GM12878 (cell line): ENCODE data around the gene TAF10. TPM values are rescaled to one million over a fixed set of nuclear protein-coding genes. Genes with fewer than 3 reads are reported as not detected.

Source experiments
- ATAC-seq: fragments of 200-7000 bp; cut with Tn5 transposase; 3 replicates; pipeline ENCODE4 v1.9.1; 2020; ENCODE audit warnings: mild to moderate bottlenecking, moderate library complexity
- BruUV-seq: library from RNA; stranded (reverse); fragments of 400-500 nt; replicated peaks from 2 replicates; lab custom pipeline; 2021; lab: Mats Ljungman, UMichigan
- CTCF ChIA-PET: fragments of 300-600 bp; sonication (Branson Sonifier 250); formaldehyde crosslinking; extraction: SDS; loops from one replicate; lab custom pipeline; 2021; ENCODE audit warnings: inconsistent platforms; lab: Yijun Ruan, JAX
- POLR2A ChIA-PET: fragments of 350-600 bp; formaldehyde crosslinking; extraction: SDS; loops from one replicate; lab custom pipeline; 2021; ENCODE audit warnings: inconsistent platforms; lab: Charles Lee
- RAD21 ChIA-PET: fragments of 300-600 bp; sonication (Branson Sonifier 250); formaldehyde crosslinking; loops from one replicate; lab custom pipeline; 2023; ENCODE audit warnings: antibody characterized with exemption; ENCODE audit not compliant: unreplicated experiment; lab: Charles Lee
- SMC1A ChIA-PET: fragments of 300-600 bp; sonication (Branson Sonifier 250); formaldehyde crosslinking; loops from one replicate; lab custom pipeline; 2023; ENCODE audit not compliant: unreplicated experiment, uncharacterized antibody; lab: Charles Lee
- DNase-seq: peaks from one replicate; pipeline ENCODE4 v3.0.0-alpha.2; 2011; ENCODE audit warnings: low read depth, low spot score
- FAIRE-seq: peaks from 3 replicates; lab custom pipeline; 2011; peaks lifted over from hg19 to GRCh38; lab: Jason Lieb, UNC
- H2AFZ ChIP-seq: 2 replicates; pipeline ENCODE4 v1.6.0; 2011; ENCODE audit warnings: low read depth, low read length, control low read depth; ENCODE audit not compliant: control insufficient read depth
- H3K27ac ChIP-seq: 2 replicates; pipeline ENCODE4 v1.5.1; 2011; ENCODE audit warnings: control low read depth; ENCODE audit not compliant: control insufficient read depth, insufficient read depth
- H3K27me3 ChIP-seq, 2 experiments: replicated peaks in 1 of 2; 2 replicates each; pipeline versions ENCODE4 v1.6.0 to v1.6.1; 2011; ENCODE audit warnings: low read length in 1 of 2; ENCODE audit not compliant: control insufficient read depth in 2 of 2, insufficient read depth in 2 of 2
- H3K36me3 ChIP-seq, 2 experiments: 2 replicates each; pipeline ENCODE4 v1.5.1; 2011; ENCODE audit warnings: low read length in 1 of 2; ENCODE audit not compliant: control insufficient read depth in 2 of 2, insufficient read depth in 2 of 2
- H3K4me1 ChIP-seq: 2 replicates; pipeline ENCODE4 v1.6.1; 2011; ENCODE audit warnings: mild to moderate bottlenecking, low read length, moderate library complexity, mixed read lengths; ENCODE audit not compliant: control insufficient read depth, insufficient read depth
- H3K4me2 ChIP-seq: 2 replicates; pipeline ENCODE4 v1.6.0; 2011; ENCODE audit warnings: control low read depth; ENCODE audit not compliant: control insufficient read depth, insufficient read depth
- H3K4me3 ChIP-seq: fragments of 200-600 bp; sonication (generic); 2 replicates; pipeline ENCODE4 v1.5.1; 2016
- H3K79me2 ChIP-seq: 2 replicates; pipeline ENCODE4 v1.6.0; 2011; ENCODE audit warnings: low read length; ENCODE audit not compliant: control insufficient read depth, insufficient read depth
- H3K9ac ChIP-seq: 2 replicates; pipeline ENCODE4 v1.8.0; 2011; ENCODE audit warnings: low read length, control low read depth, mixed read lengths; ENCODE audit not compliant: control insufficient read depth, insufficient read depth
- H3K9me3 ChIP-seq: replicated peaks from 3 replicates; pipeline ENCODE4 v1.5.1; 2011; ENCODE audit warnings: mild to moderate bottlenecking, low read length; ENCODE audit not compliant: control insufficient read depth, insufficient read depth
- H4K20me1 ChIP-seq: 2 replicates; pipeline ENCODE4 v1.6.0; 2011; ENCODE audit not compliant: control insufficient read depth, insufficient read depth
- ESRRA ChIP-seq: IDR thresholded peaks from 2 replicates; pipeline ENCODE4 v1.6.1; 2012; ENCODE audit warnings: mild to moderate bottlenecking, low read length, improper control_type of control experiment
- IRF4 ChIP-seq: IDR thresholded peaks from 2 replicates; pipeline ENCODE4 v1.6.1; 2011; ENCODE audit warnings: low read depth, low read length
- POLR2AphosphoS2 ChIP-seq: IDR thresholded peaks from 2 replicates; pipeline ENCODE4 v1.6.1; 2011; ENCODE audit warnings: low read depth, mild to moderate bottlenecking, low read length, improper control_type of control experiment, moderate library complexity
- SMAD1 ChIP-seq: fragments of 450-650 bp; IDR thresholded peaks from 2 replicates; pipeline ENCODE4 v1.6.1; 2018; ENCODE audit warnings: mild to moderate bottlenecking, low read depth; ENCODE audit not compliant: partially characterized antibody
- TARDBP ChIP-seq: IDR thresholded peaks from 2 replicates; pipeline ENCODE4 v1.6.1; 2016; ENCODE audit warnings: borderline replicate concordance
- TCF3 ChIP-seq: IDR thresholded peaks from 2 replicates; pipeline ENCODE4 v1.6.1; 2012; ENCODE audit warnings: low read depth, mild to moderate bottlenecking, low read length, borderline replicate concordance; ENCODE audit not compliant: insufficient read depth
- WGBS: methylation state at CpG from one replicate; pipeline ENCODE4 v1.1.6; 2016; ENCODE audit warnings: low lambda C conversion rate; ENCODE audit not compliant: insufficient replicate concordance, insufficient coverage; ENCODE audit errors: missing lambda C conversion rate; 5-methylcytosine and 5-hydroxymethylcytosine counted together
- in situ Hi-C: fragments of 300-500 bp; cut with MboI; formaldehyde crosslinking; loops from 9 replicates; pipeline ENCODE4 v1.14.3; 2018; ENCODE audit warnings: mixed read lengths
- intact Hi-C: fragments of 100-400 bp; cut with micrococcal nuclease; formaldehyde crosslinking; loops from one replicate; pipeline ENCODE4 v1.14.2; 2022; ENCODE audit not compliant: unreplicated experiment
- polyA plus RNA-seq, 11 experiments: library from polyadenylated mRNA; depleted of rRNA in 4 of 11; unstranded in 6 of 11; stranded (reverse) in 5 of 11; fragments of >200 nt; fragmentation: Nextera tagmentation in 4 of 11; fragmentation: Illumina TruSeq in 1 of 11; extraction: Ambion mirVana in 4 of 11; extraction: Trizol in 1 of 11; gene quantifications; 1 replicate in 1 of 11; 2 replicates in 10 of 11; pipeline versions ENCODE4 v1.2.1 to v1.2.3, GENCODE V29; 2011 to 2016; ENCODE audit warnings: inconsistent platforms in 2 of 11, missing spikeins in 2 of 11, low read depth in 1 of 11
- total RNA-seq, 4 experiments: library from RNA; depleted of rRNA in 3 of 4; stranded (reverse); fragments of >200 nt in 3 of 4; fragmentation: Illumina TruSeq in 1 of 4; extraction: Trizol in 1 of 4; gene quantifications; 2 replicates each; pipeline versions ENCODE4 v1.2.1 to v1.2.3, GENCODE V29; 2013 to 2021
- TF ChIP-seq, protein P1 (sequence below): IDR thresholded peaks from 2 replicates; pipeline ENCODE4 v1.6.1; 2012; ENCODE audit warnings: low read depth, low read length, improper control_type of control experiment
- TF ChIP-seq, protein P2 (sequence below): IDR thresholded peaks from 2 replicates; pipeline ENCODE4 v1.6.1; 2011; ENCODE audit warnings: borderline replicate concordance, low read depth, mild to moderate bottlenecking, moderate library complexity, mixed read lengths, low read length; ENCODE audit not compliant: insufficient read depth; ENCODE audit errors: extremely low read length
- TF ChIP-seq, protein P3 (sequence below): fragments of 150-350 bp; IDR thresholded peaks from 2 replicates; pipeline ENCODE4 v1.6.1; 2014; ENCODE audit warnings: mild to moderate bottlenecking, low read depth, low read length

The TAF10 gene
- total and polyA plus RNA-seq, 10 of the 15 experiments (the other 5 are each of a cell fraction or from before 2014, with no cell fraction given): 26.7 to 251 (median 149) TPM

DNA sequence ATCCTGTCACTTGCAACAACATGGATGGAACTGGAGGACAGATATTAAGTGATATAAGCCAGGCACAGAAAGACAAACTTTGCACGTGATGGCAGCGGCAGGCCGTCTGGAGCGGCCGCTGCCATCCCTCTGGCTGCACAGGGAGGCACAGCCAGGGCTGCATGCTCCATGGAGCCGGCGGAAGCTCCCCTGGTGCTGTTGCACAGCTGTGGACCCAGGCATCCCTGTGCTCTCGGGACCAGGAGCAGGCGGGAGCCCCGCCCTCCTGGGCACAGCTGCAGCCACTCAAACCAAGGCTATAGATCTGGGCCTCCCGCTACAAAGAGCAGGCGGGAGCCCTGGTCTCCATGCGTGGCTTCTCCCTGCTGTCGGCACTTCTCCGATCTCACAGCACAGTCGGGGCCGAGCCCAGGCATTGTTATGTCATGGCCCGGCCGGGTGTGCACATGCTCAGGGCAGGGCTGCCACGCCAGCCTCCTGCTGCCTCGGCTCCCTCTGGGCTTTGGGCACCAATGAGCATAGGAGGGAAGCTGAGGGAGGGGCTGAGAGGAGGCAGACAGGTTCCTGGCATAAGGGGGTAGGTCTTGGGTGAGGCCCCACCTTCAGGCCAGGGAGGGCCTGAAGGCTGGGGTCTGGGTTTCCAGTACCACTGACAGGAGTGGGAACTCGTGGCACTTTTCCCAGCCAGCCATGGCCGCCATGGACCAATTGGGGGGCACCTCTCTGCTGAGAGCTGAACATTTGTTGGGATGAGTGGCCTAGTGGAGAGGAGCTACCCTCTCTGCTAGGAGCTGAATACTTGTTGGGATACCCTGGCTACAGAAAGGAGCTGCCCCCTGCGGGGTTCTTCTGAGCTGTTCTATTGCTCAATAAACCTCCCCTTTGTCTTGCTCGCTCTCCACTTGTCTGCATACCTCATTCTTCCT, 25.3 kb downstream of the TAF10 start:
- TF ChIP-seq, protein P1, sequence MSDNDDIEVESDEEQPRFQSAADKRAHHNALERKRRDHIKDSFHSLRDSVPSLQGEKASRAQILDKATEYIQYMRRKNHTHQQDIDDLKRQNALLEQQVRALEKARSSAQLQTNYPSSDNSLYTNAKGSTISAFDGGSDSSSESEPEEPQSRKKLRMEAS: no peak
- TF ChIP-seq TARDBP (no peak), ESRRA (no peak), TCF3 (no peak), POLR2AphosphoS2 (no peak), IRF4 (no peak), SMAD1 (no peak)
- TF ChIP-seq, protein P2, sequence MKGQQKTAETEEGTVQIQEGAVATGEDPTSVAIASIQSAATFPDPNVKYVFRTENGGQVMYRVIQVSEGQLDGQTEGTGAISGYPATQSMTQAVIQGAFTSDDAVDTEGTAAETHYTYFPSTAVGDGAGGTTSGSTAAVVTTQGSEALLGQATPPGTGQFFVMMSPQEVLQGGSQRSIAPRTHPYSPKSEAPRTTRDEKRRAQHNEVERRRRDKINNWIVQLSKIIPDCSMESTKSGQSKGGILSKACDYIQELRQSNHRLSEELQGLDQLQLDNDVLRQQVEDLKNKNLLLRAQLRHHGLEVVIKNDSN: no peak
- TF ChIP-seq, protein P3, sequence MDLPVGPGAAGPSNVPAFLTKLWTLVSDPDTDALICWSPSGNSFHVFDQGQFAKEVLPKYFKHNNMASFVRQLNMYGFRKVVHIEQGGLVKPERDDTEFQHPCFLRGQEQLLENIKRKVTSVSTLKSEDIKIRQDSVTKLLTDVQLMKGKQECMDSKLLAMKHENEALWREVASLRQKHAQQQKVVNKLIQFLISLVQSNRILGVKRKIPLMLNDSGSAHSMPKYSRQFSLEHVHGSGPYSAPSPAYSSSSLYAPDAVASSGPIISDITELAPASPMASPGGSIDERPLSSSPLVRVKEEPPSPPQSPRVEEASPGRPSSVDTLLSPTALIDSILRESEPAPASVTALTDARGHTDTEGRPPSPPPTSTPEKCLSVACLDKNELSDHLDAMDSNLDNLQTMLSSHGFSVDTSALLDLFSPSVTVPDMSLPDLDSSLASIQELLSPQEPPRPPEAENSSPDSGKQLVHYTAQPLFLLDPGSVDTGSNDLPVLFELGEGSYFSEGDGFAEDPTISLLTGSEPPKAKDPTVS: no peak
- TF ChIP-seq, all 136 proteins: peak for 0
- intact Hi-C loops: no loop called here
- FAIRE-seq (no peak), ATAC-seq (no peak), DNase-seq (no peak)
- ChIA-PET POLR2A (interaction anchor here (0.6 kb wide), 1 partner anchor 185 kb away, joined by 3 read pairs; the partner anchor contains the start of gene OR2AG2), CTCF (interaction anchor here (1.0 kb wide), 1 partner anchor 16 kb away, joined by 3 read pairs; no protein-coding TSS in a partner anchor), RAD21 (interaction anchor here (0.6 kb wide), 1 partner anchor 292 kb away, joined by 3 read pairs; no protein-coding TSS in a partner anchor), SMC1A (interaction anchor here (1.7 kb wide), 1 partner anchor 10 kb away, joined by 6 read pairs; no protein-coding TSS in a partner anchor)
- no peaks in the 10 kb centered on the region for H4K20me1 ChIP-seq
- in situ Hi-C loops: no loop called here
- H3K9ac ChIP-seq: no peak overlapping the region
- no peak overlapping the region for H2AFZ ChIP-seq
- H3K27ac ChIP-seq: no peak overlapping the region
- H3K4me2 ChIP-seq: no peak overlapping the region
- BruUV-seq: no TSS peak
- H3K9me3 ChIP-seq: no peaks in the 10 kb centered on the region
- H3K27me3 ChIP-seq: no peaks in the 10 kb centered on the region
- H3K36me3 ChIP-seq: no peaks in the 10 kb centered on the region; a peak in 1 of 4 replicates
- no peaks in the 10 kb centered on the region for H3K79me2 ChIP-seq
- H3K4me1 ChIP-seq: no peaks in the 10 kb centered on the region
- H3K4me3 ChIP-seq: no peak overlapping the region
- 99% methylated on average over 25 of the region's 25 CpGs for WGBS
